OCI-LY3 (cell line): ENCODE measurements around the gene CCDC137.
A peak's percentile ranks its signal among the peaks of the same experiment; 100 is the strongest.

Source experiments
- H2AFZ ChIP-seq: fragments of 200-600, 300-600 bp; shearing (Covaris generic); 2 replicates; pipeline ENCODE4 v1.6.0; 2014; ENCODE audit warnings: antibody characterized with exemption, low read depth, low read length
- H3K27ac ChIP-seq: fragments of 200-600, 300-600 bp; sonication (generic); 2 replicates; pipeline ENCODE4 v1.5.1; 2014; ENCODE audit warnings: mild to moderate bottlenecking, low read length, moderate library complexity, mixed read lengths
- H3K27me3 ChIP-seq: fragments of 200-600, 300-600 bp; sonication (generic); 2 replicates; pipeline ENCODE4 v1.6.1; 2014; ENCODE audit warnings: low read depth, low read length, mixed read lengths
- H3K36me3 ChIP-seq: fragments of 200-600, 300-600 bp; sonication (generic); replicated peaks from 2 replicates; pipeline ENCODE3; 2014; ENCODE audit warnings: low read depth, low read length, mixed read lengths
- H3K4me1 ChIP-seq: fragments of 300-600, 200-600 bp; sonication (generic); 2 replicates; pipeline ENCODE4 v1.6.1; 2014; ENCODE audit warnings: low read length, mixed read lengths
- H3K4me2 ChIP-seq: fragments of 200-600, 300-600 bp; sonication (generic); 2 replicates; pipeline ENCODE4 v1.6.1; 2014; ENCODE audit warnings: low read length, mixed read lengths
- H3K4me3 ChIP-seq: fragments of 300-600, 200-600 bp; sonication (generic); 2 replicates; pipeline ENCODE4 v1.5.1; 2014; ENCODE audit warnings: antibody characterized with exemption, mild to moderate bottlenecking, low read length, moderate library complexity
- H3K79me2 ChIP-seq: fragments of 300-600, 200-600 bp; shearing (Covaris generic); 2 replicates; pipeline ENCODE4 v1.6.1; 2014; ENCODE audit warnings: mild to moderate bottlenecking, low read length, mixed read lengths
- H3K9ac ChIP-seq: fragments of 300-600, 200-600 bp; shearing (Covaris generic); 2 replicates; pipeline ENCODE4 v1.6.0; 2014; ENCODE audit warnings: mild to moderate bottlenecking, low read length, moderate library complexity
- H3K9me3 ChIP-seq: fragments of 200-600, 300-600 bp; shearing (Covaris generic); 2 replicates; pipeline ENCODE4 v1.6.1; 2014; ENCODE audit warnings: low read length, mixed read lengths; ENCODE audit not compliant: insufficient read depth
- H4K20me1 ChIP-seq: fragments of 200-600, 300-600 bp; sonication (generic); 2 replicates; pipeline ENCODE4 v1.6.1; 2016; ENCODE audit warnings: low read length, mixed read lengths; ENCODE audit not compliant: insufficient read depth
- CTCF ChIP-seq: fragments of 200-600, 300-600 bp; sonication (generic); IDR thresholded peaks from 2 replicates; pipeline ENCODE4 v1.5.1; 2014; ENCODE audit warnings: antibody characterized with exemption, low read length, low read depth
- EZH2phosphoT487 ChIP-seq: fragments of 200-600 bp; shearing (Covaris generic); IDR thresholded peaks from 2 replicates; pipeline ENCODE4 v1.6.1; 2018; ENCODE audit warnings: antibody characterized with exemption, mixed run types, low read depth

CCDC137 gene

DNA sequence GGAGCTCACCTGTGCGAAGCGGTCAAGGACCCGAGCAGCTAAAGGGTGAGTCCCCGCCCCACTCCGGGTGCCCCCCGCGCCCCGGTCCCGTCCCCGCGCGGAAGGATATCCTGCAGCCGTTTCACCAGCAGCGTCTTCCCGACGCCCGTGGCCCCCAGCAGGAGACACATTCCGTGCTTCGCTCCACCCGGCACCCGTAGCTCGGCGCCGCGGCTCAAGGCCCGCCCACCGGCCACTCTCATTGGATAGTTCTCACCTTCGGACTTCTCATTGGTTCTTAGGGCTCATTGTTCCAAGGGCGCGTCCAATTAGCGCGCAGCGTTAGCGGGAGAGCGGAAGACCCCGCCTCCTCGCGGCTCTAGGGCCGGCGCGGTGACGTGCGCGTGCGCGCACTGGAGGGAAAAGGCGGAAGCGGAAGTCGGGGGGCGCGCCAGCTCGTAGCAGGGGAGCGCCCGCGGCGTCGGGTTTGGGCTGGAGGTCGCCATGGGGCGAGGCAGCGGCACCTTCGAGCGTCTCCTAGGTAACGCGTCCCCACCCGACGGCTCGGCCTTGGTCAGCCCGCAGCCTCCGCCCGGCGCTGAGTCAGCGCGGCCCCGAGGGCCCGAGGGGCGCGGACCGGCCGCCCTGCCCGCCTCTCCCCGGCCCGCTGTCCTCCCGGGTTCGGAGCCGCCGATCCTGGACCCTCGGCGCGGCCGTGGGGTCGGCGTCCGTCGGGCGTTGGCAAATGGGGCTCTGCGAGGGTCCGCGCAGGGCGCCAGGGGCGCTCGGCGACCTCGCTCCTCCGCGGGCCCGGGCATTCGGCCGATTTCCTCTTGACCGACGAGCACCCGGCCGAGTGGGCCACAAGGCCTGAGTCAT, 17.3 kb downstream of the CCDC137 start, which contains the start of the genes ARL16 and HGS:
TSS of gene ARL16 (minus strand) at position 214 of the 858 bp plus-strand sequence. CDS start at position 170, 44 bp downstream.
TSS of gene HGS (plus strand) at position 428 of the 858 bp plus-strand sequence. CDS start at position 484, 56 bp downstream.
- Histone ChIP-seq H3K4me3 (peak within 1 kb of the TSS; percentile 87), H3K27ac (peak within 1 kb of the TSS; percentile 38), H3K4me1 (peaks cover 18% of the 10 kb centered on the region), H3K27me3 (no peaks in the 10 kb centered on the region), H3K79me2 (peaks cover 56% of the 10 kb centered on the region), H3K36me3 (peaks cover 10% of the 10 kb centered on the region), H3K4me2 (peak within 1 kb of the TSS; percentile 100), H3K9me3 (no peaks in the 10 kb centered on the region), H3K9ac (peak within 1 kb of the TSS; percentile 84), H4K20me1 (0 out of 2 replicates have a peak, but pooled peaks cover 6% of the 10 kb centered on the region), H2AFZ (0 out of 2 replicates have a peak within 1 kb of the TSS, but pooled peaks have one; percentile 10)
- TF ChIP-seq CTCF = no peak
- no peak for TF ChIP-seq EZH2phosphoT487

DNA sequence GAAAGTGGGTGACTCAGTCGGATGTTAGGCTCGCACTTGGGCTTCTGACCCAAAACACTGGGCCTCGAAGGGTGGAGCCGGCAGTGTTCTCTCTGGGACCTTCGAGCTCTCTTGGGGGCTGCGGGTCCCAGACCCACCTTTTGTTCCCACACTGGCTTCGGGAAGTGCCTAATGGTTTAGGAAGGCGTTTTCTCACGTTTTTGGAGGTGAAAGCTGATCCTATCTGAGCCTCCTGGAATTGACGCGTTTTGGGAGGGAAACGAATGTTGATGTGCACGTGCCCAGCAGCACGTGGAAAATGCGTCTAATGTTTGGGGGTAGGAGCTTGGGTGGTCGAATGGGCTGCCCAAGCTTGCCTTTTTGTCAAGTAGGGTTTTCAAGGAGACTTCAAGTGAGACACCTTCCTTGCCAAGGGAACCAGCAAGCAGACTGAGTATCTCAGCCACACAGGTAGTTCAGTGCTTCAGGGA, 17.9 kb downstream of the CCDC137 start:
- Histone ChIP-seq H3K27me3 (no peaks in the 10 kb centered on the region), H3K4me3 (peak overlapping the region; percentile 87), H3K79me2 (peaks cover 56% of the 10 kb centered on the region), H3K27ac (peak overlapping the region; percentile 28; the same call in 1 of the 2 replicates), H2AFZ (no peak overlapping the region), H3K9me3 (no peaks in the 10 kb centered on the region), H3K9ac (peak overlapping the region; percentile 84), H3K4me2 (peak overlapping the region; percentile 100), H4K20me1 (0 out of 2 replicates have a peak, but pooled peaks cover 6% of the 10 kb centered on the region), H3K36me3 (peaks cover 10% of the 10 kb centered on the region), H3K4me1 (peaks cover 18% of the 10 kb centered on the region)
- TF ChIP-seq CTCF = no peak
- no peak for TF ChIP-seq EZH2phosphoT487

GRCh38 chr17:81685108-81685507, 18.6 kb downstream of the CCDC137 start:
- peak overlapping the region; percentile 3; the same call in 1 of the 2 replicates for H3K27ac ChIP-seq
- H3K27me3 ChIP-seq = no peaks in the 10 kb centered on the region
- H3K4me3 ChIP-seq = peak overlapping the region; percentile 87
- H3K4me2 ChIP-seq = peak overlapping the region; percentile 100
- no peaks in the 10 kb centered on the region for H3K9me3 ChIP-seq
- 0 out of 2 replicates have a peak, but pooled peaks cover 6% of the 10 kb centered on the region for H4K20me1 ChIP-seq
- H2AFZ ChIP-seq = no peak overlapping the region
- peaks cover 56% of the 10 kb centered on the region for H3K79me2 ChIP-seq
- TF ChIP-seq EZH2phosphoT487 = no peak
- no peak for TF ChIP-seq CTCF
- peak overlapping the region; percentile 84 for H3K9ac ChIP-seq
- H3K4me1 ChIP-seq = peaks cover 18% of the 10 kb centered on the region
- H3K36me3 ChIP-seq = peaks cover 10% of the 10 kb centered on the region

DNA sequence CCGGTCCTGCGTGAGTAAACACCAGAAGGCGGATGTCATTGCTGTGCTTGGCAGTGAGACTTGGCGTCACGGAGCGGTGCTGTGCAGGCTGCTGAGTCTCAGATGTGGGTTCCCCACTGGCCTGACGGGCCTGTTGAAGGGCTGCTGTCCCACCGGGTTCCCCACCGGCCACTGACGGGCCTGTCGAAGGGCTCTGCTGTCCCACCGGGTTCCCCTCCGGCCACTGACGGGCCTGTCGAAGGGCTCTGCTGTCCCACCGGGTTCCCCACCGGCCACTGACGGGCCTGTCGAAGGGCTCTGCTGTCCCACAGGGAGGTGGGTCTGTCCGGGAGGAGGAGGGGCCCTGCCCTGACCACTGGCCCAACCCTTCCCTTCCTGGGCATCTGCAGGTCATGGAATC, 20.1 kb downstream of the CCDC137 start:
- Histone ChIP-seq H3K36me3 (peaks cover 14% of the 10 kb centered on the region), H4K20me1 (0 out of 2 replicates have a peak, but pooled peaks cover 6% of the 10 kb centered on the region), H3K27ac (no peak overlapping the region), H3K9ac (no peak overlapping the region), H3K4me3 (no peak overlapping the region), H2AFZ (no peak overlapping the region), H3K79me2 (peaks cover 50% of the 10 kb centered on the region), H3K9me3 (no peaks in the 10 kb centered on the region), H3K27me3 (no peaks in the 10 kb centered on the region), H3K4me2 (no peak overlapping the region), H3K4me1 (peaks cover 18% of the 10 kb centered on the region)
- TF ChIP-seq CTCF = no peak
- no peak for TF ChIP-seq EZH2phosphoT487
